CD4-positive, alpha-beta T cell (primary cell): ENCODE data around the gene MAP3K8. TPM values are rescaled to one million over a fixed set of nuclear protein-coding genes. Genes with fewer than 3 reads are reported as not detected.

Experiments used
- ATAC-seq: fragments of 200-7000 bp; cut with Tn5 transposase; one replicate; pipeline ENCODE4 v1.10.0; 2022; ENCODE audit warnings: mild to moderate bottlenecking; ENCODE audit not compliant: poor library complexity
- CTCF ChIA-PET: fragments of 350-600 bp; sonication (Branson Sonifier 250); formaldehyde crosslinking; loops from one replicate; lab custom pipeline; 2021; ENCODE audit warnings: antibody characterized with exemption, inconsistent platforms; lab: Charles Lee
- POLR2A ChIA-PET: fragments of 350-600 bp; sonication (Branson Sonifier 250); formaldehyde crosslinking; loops from one replicate; lab custom pipeline; 2021; ENCODE audit warnings: antibody characterized with exemption, inconsistent platforms; lab: Charles Lee
- DNase-seq, 14 experiments: peaks; one replicate each; pipeline ENCODE4 v3.0.0-alpha.2; 2013 to 2020; ENCODE audit warnings: mixed read lengths in 2 of 14
- H3K27ac ChIP-seq, 2 donors: one replicate each; pipeline versions ENCODE4 v1.5.1 to v1.7.0; 2013; ENCODE audit warnings: low read length in 2 of 2, low read depth in 1 of 2, mild to moderate bottlenecking in 1 of 2
- H3K27me3 ChIP-seq, 2 experiments: 1 replicate in 1 of 2; 2 replicates in 1 of 2; pipeline versions ENCODE4 v1.6.1 to v1.7.0; 2013; ENCODE audit warnings: low read length in 2 of 2, control low read depth in 1 of 2, mild to moderate bottlenecking in 1 of 2, moderate library complexity in 1 of 2; ENCODE audit not compliant: insufficient read depth in 2 of 2, control insufficient read depth in 1 of 2
- H3K36me3 ChIP-seq: one replicate; pipeline ENCODE4 v1.6.1; 2013; ENCODE audit warnings: low read length, control low read depth; ENCODE audit not compliant: insufficient read depth
- H3K4me1 ChIP-seq: one replicate; pipeline ENCODE4 v1.6.1; 2013; ENCODE audit warnings: low read length, control low read depth; ENCODE audit not compliant: insufficient read depth
- H3K4me3 ChIP-seq: one replicate; pipeline ENCODE4 v1.5.1; 2013; ENCODE audit warnings: mild to moderate bottlenecking, low read length, moderate library complexity
- H3K9me3 ChIP-seq, 2 experiments: 1 replicate in 1 of 2; 2 replicates in 1 of 2; pipeline versions ENCODE4 v1.6.1 to v1.7.0; 2013; ENCODE audit warnings: low read length in 2 of 2, mild to moderate bottlenecking in 2 of 2, control low read depth in 1 of 2, moderate library complexity in 1 of 2; ENCODE audit not compliant: control insufficient read depth in 1 of 2, insufficient read depth in 1 of 2
- H3K27ac Mint-ChIP-seq: one replicate; pipeline ENCODE4 v1.8.0; 2020; ENCODE audit warnings: mixed read lengths
- H3K27me3 Mint-ChIP-seq: one replicate; pipeline ENCODE4 v1.8.0; 2021; ENCODE audit warnings: mixed read lengths
- H3K36me3 Mint-ChIP-seq: one replicate; pipeline ENCODE4 v1.8.0; 2021; ENCODE audit warnings: low read depth, mixed read lengths
- H3K4me1 Mint-ChIP-seq: one replicate; pipeline ENCODE4 v1.8.0; 2021; ENCODE audit warnings: low read depth, mixed read lengths
- H3K4me3 Mint-ChIP-seq: one replicate; pipeline ENCODE4 v1.8.0; 2020; ENCODE audit warnings: mild to moderate bottlenecking, mixed read lengths
- H3K9me3 Mint-ChIP-seq: one replicate; pipeline ENCODE4 v1.8.0; 2020; ENCODE audit warnings: mixed read lengths
- intact Hi-C, 2 experiments: fragments of 100-400 bp; cut with DNase I in 1 of 2; cut with micrococcal nuclease in 1 of 2; formaldehyde crosslinking; loops; one replicate each; pipeline versions ENCODE4 v1.15.1 to v1.9.0; 2023 to 2025; cut with DNase I, micrococcal nuclease
- total RNA-seq, 174 experiments: library from RNA in 2 of 174; stranded (reverse) in 2 of 174; gene quantifications; one replicate each; pipeline ENCODE4 v1.2.3 and lab custom pipeline; 2021 to 2026
- TF ChIP-seq, protein P1 (sequence below): fragments of 200-600 bp; IDR thresholded peaks from one replicate; pipeline ENCODE4 v1.8.0; 2022; ENCODE audit warnings: antibody characterized with exemption, mild to moderate bottlenecking

MAP3K8 gene
- total RNA-seq, 2 experiments from 2014 or later, result 27.3 to 28.9 TPM

DNA sequence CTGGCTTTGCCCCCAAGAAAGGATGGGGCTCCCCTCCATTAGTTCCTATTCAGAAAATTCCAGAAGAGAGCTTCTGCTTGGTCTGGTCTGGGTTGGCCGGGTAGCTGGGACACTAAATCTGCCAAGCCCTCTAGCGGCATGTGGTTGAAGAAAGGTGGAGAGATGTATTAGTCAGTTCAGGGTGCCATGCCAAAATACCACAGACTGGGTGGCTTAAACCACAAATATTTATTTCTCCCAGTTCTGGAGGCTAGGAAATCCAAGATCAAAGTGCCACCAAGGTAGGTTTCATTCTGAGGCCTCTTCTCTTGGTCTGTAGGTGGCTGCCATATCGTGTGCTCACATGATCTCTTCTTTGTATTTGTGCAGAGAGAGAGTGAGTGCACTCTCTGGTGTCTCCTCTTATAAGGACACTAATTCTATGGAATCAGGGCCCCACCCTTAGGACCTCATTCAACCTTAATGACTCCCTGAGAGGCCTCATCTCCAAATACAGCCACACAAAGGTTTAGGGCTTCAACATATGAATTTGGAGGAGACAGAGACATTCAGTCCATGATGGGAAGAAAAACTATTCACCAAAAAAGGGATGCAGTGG is 46.2 kb upstream of the MAP3K8 start:
- H3K4me1 ChIP-seq, result peaks cover 5% of the 10 kb centered on the region
- no peak for ATAC-seq
- ChIA-PET CTCF (no interaction called here), POLR2A (no interaction called here)
- Mint-ChIP-seq H3K27ac (no peak overlapping the region), H3K36me3 (no peaks in the 10 kb centered on the region), H3K27me3 (peaks cover 23% of the 10 kb centered on the region), H3K4me3 (no peak overlapping the region), H3K4me1 (peaks cover 3% of the 10 kb centered on the region), H3K9me3 (no peaks in the 10 kb centered on the region)
- no peak overlapping the region for H3K27ac ChIP-seq
- intact Hi-C loops, result no loop called here
- no peaks in the 10 kb centered on the region for H3K9me3 ChIP-seq
- H3K27me3 ChIP-seq, result no peaks in the 10 kb centered on the region
- TF ChIP-seq, protein P1, sequence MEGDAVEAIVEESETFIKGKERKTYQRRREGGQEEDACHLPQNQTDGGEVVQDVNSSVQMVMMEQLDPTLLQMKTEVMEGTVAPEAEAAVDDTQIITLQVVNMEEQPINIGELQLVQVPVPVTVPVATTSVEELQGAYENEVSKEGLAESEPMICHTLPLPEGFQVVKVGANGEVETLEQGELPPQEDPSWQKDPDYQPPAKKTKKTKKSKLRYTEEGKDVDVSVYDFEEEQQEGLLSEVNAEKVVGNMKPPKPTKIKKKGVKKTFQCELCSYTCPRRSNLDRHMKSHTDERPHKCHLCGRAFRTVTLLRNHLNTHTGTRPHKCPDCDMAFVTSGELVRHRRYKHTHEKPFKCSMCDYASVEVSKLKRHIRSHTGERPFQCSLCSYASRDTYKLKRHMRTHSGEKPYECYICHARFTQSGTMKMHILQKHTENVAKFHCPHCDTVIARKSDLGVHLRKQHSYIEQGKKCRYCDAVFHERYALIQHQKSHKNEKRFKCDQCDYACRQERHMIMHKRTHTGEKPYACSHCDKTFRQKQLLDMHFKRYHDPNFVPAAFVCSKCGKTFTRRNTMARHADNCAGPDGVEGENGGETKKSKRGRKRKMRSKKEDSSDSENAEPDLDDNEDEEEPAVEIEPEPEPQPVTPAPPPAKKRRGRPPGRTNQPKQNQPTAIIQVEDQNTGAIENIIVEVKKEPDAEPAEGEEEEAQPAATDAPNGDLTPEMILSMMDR, result no peak
- no peaks in the 10 kb centered on the region for H3K36me3 ChIP-seq
- DNase-seq, result no peak
- no peak overlapping the region for H3K4me3 ChIP-seq

DNA sequence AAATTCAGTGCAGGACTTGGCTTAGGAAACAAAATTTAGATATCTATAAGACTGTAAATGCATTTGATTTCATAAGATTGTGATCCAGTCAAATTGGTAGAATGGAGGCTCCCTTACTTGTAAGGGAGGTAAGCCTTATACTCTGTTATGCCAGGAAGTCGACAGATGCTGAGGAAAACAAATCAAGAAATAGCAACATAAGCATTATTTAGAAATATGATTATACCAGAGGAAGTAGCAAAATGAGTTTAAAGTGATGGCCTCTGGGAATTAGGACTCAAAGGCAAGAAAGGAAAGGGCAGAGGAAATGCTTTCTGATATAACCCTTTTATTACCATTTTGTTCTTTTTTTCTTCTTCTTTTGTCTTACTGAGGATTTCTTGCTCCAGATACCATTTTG is 44.4 kb upstream of the MAP3K8 start:
- Histone ChIP-seq H3K27me3 (peaks cover 0 to 2% of the 10 kb centered on the region in 2 experiments), H3K27ac (no peak overlapping the region), H3K36me3 (no peaks in the 10 kb centered on the region), H3K4me3 (no peak overlapping the region), H3K4me1 (peaks cover 6% of the 10 kb centered on the region), H3K9me3 (no peaks in the 10 kb centered on the region)
- CTCF ChIA-PET, result no interaction called here
- TF ChIP-seq, protein P1, result no peak
- Mint-ChIP-seq H3K9me3 (no peaks in the 10 kb centered on the region), H3K36me3 (no peaks in the 10 kb centered on the region), H3K27me3 (peaks cover 23% of the 10 kb centered on the region), H3K4me1 (peaks cover 3% of the 10 kb centered on the region), H3K27ac (no peak overlapping the region), H3K4me3 (no peak overlapping the region)
- DNase-seq (no peak), ATAC-seq (no peak)
- intact Hi-C loops, result no loop called here
- POLR2A ChIA-PET, result no interaction called here

DNA sequence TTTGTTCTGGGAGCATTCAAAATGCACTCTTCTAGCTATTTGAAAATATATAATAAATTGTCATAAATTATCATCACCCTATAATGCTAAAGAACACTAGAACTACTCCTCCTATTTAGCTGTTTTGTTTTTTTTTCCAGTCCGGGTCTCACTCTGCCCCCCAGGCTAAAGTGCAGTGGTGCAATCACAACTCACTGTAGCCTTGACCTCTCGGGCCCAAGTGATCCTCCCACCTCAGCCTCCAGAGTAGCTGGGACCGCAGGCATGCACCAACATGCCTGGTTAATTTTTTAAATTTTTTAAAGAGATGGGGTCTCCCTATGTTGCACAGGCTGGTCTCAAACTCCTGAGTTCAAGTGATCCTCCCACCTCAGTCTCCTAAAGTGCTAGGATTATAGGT is 43.8 kb upstream of the MAP3K8 start:
- Mint-ChIP-seq H3K27me3 (peaks cover 24% of the 10 kb centered on the region), H3K4me3 (no peak overlapping the region), H3K9me3 (no peaks in the 10 kb centered on the region), H3K27ac (no peak overlapping the region), H3K4me1 (peaks cover 3% of the 10 kb centered on the region), H3K36me3 (no peaks in the 10 kb centered on the region)
- H3K4me3 ChIP-seq, result no peak overlapping the region
- H3K36me3 ChIP-seq, result no peaks in the 10 kb centered on the region
- H3K9me3 ChIP-seq, result no peaks in the 10 kb centered on the region
- peaks cover 0 to 2% of the 10 kb centered on the region in 2 experiments for H3K27me3 ChIP-seq
- H3K27ac ChIP-seq, result no peak overlapping the region
- ChIA-PET CTCF (no interaction called here), POLR2A (no interaction called here)
- TF ChIP-seq, protein P1, result no peak
- ATAC-seq, result no peak
- H3K4me1 ChIP-seq, result peaks cover 6% of the 10 kb centered on the region
- no peak for DNase-seq
- intact Hi-C loops, result no loop called here
